Subcutaneous adipose tissue (tissue), 4 donors: ENCODE data around the gene PRKRA. TPM values are rescaled to one million over a fixed set of nuclear protein-coding genes. Genes with fewer than 3 reads are reported as not detected.

Source experiments
- CTCF ChIP-seq: fragments of 450-650 bp; IDR thresholded peaks from one replicate; pipeline ENCODE4 v1.5.1; 2016; ENCODE audit warnings: low read depth, mild to moderate bottlenecking, control low read depth, antibody characterized with exemption, moderate library complexity
- total RNA-seq, 4 donors: library from RNA; depleted of rRNA; stranded (reverse); fragments of >200 nt; gene quantifications; one replicate each; pipeline ENCODE4 v1.1.0, GENCODE V29; 2016

Gene PRKRA
- total RNA-seq, 4 donors from 2014 or later, result 57.1 to 77.8 (median 61.9) TPM

DNA sequence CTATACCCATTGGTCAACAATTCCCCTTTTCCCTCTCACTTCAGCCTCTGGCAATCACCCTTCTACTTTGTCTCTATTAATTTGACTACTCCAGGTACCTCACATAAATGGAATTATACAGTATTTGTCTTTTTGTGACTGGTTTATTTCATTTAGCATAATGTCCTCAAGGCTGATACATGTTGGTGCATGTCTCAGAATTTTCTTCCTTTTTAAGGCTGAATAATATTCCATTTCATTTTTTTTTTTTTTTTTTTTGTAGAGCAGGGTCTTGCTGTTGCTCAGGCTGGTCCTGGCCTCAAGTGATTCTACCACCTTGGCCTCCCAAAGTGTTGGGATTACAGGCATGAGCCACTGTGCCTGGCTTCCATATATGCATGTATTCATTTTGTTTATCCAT is 25.5 kb upstream of the PRKRA start:
- no peak for TF ChIP-seq CTCF

- no peak for TF ChIP-seq CTCF
These were observed 23.6 kb upstream of the PRKRA start for GRCh38 chr2:178474560-178474959.

GRCh38 chr2:178473931-178474330 is 23.0 kb upstream of the PRKRA start:
- no peak for TF ChIP-seq CTCF

DNA sequence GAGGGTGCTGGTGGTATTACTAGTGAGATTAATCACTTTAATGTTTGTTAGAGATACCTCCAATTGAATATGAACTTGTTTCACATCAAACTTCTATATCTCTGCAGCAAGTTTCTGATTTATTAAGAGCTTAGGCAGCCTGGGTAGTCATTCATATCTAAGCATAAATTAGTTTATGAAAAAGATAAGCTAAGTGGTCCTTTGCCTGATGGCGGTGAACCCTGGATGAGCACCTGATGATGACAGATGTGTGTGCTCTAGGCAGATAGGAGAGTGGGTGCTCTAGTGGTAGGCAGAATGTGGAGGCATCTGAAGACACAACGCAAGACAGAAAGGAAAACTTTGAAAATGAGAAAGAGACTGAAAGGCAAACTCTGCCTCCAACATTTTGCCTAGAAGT is 22.4 kb upstream of the PRKRA start:
- TF ChIP-seq CTCF, result no peak

DNA sequence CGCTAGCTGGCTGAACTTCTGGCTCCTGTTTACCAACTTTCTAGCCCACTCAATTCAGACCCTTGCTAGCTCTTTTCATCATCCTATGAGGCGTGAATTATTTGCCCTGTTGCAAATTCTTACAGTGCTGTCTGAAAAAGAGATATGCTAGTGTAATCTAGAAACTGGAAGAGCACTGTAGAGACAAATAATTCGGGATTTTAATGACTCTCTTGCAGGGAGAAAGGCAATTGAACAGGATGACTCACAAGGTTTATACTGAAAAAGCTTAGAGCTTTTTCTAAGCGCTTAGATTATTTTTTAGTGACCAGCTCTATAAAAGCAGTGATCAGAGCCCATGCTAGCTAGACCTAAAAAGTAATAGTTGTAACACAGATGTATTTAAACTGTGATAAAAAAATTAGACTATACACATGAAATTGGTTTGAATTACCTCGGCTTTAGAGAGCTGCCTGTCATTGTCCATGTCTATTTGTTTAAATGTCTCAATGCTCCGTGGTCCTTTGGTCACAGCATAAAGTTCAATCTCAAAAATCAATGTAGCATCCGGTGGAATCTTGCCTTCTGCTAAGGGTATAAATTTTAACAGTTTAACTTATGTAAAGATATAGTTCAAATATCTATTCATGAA is 18.4 kb upstream of the PRKRA start:
- no peak for TF ChIP-seq CTCF

- TF ChIP-seq CTCF, result no peak
These were observed 6.5 kb upstream of the PRKRA start for GRCh38 chr2:178457390-178457886.

DNA sequence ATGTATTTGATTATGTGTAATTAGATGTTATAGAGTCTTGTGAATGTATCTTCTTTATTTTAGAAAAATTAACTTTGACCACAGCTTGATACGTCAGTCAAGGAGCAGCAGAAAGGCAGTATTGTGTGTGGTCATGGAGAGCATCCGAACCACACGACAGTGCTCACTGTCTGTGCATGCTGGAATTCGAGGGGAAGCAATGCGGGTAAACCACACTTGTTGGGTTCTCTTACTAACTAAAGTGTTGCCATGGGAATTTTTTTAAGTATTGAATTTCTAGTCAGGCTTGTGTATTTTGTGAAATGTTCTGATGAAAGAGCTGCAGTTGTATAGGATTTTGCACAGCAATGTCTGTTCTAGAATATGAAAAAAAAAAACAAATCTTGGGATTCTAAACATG is 5.0 kb upstream of the PRKRA start:
- no peak for TF ChIP-seq CTCF
